Ectodermal cell (in vitro differentiated cells): ENCODE results near the gene DUSP2.

Source experiments
- H3K27ac ChIP-seq: 2 replicates; pipeline ENCODE4 v1.7.0; 2013; ENCODE audit warnings: mild to moderate bottlenecking, low read depth, low read length; ENCODE audit not compliant: insufficient read depth, poor library complexity, severe bottlenecking
- H3K27me3 ChIP-seq: 2 replicates; pipeline ENCODE4 v1.7.0; 2013; ENCODE audit warnings: mild to moderate bottlenecking, low read length; ENCODE audit not compliant: insufficient read depth, control insufficient read depth, poor library complexity, severe bottlenecking
- H3K36me3 ChIP-seq: one replicate; pipeline ENCODE4 v1.7.0; 2013; ENCODE audit warnings: low read length; ENCODE audit not compliant: control insufficient read depth, insufficient read depth
- H3K4me1 ChIP-seq: one replicate; pipeline ENCODE4 v1.7.0; 2013; ENCODE audit warnings: low read length; ENCODE audit not compliant: control insufficient read depth, insufficient read depth
- H3K4me3 ChIP-seq: 2 replicates; pipeline ENCODE4 v1.7.0; 2013; ENCODE audit warnings: low read depth, low read length, control low read depth; ENCODE audit not compliant: insufficient read depth
- H3K9me3 ChIP-seq: 2 replicates; pipeline ENCODE4 v1.7.0; 2013; ENCODE audit warnings: mild to moderate bottlenecking, low read length, moderate library complexity; ENCODE audit not compliant: control insufficient read depth
- WGBS, 2 experiments: methylation state at CpG; one replicate each; pipeline ENCODE4 v1.1.7; 2013; ENCODE audit warnings: missing lambda C conversion rate in 2 of 2; 5-methylcytosine and 5-hydroxymethylcytosine counted together

The DUSP2 gene

DNA sequence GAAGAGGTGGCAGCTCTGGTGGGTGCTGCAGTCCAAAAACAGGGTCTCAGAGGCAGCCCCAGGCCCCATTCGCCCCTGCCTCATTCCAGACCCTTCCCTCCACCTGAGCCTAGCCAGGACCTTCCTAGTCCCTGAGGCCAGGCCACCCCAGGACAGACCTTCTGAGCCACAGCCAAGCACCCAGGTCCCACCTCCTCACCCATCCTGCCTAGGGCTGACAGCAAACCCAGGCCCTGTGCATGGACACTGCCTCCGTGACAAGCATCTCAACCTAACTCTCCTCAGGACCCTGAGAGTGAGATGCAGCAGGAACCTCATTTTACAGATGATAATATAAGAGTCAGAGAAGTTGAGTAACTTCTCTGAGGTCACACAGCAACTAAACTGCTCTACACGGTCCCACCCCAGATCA lies 44.3 kb downstream of the DUSP2 start:
- peaks cover 5% of the 10 kb centered on the region for H3K4me1 ChIP-seq
- no peaks in the 10 kb centered on the region for H3K27me3 ChIP-seq
- WGBS, 2 experiments = 89% methylated on average over 3 of the region's 3 CpGs

DNA sequence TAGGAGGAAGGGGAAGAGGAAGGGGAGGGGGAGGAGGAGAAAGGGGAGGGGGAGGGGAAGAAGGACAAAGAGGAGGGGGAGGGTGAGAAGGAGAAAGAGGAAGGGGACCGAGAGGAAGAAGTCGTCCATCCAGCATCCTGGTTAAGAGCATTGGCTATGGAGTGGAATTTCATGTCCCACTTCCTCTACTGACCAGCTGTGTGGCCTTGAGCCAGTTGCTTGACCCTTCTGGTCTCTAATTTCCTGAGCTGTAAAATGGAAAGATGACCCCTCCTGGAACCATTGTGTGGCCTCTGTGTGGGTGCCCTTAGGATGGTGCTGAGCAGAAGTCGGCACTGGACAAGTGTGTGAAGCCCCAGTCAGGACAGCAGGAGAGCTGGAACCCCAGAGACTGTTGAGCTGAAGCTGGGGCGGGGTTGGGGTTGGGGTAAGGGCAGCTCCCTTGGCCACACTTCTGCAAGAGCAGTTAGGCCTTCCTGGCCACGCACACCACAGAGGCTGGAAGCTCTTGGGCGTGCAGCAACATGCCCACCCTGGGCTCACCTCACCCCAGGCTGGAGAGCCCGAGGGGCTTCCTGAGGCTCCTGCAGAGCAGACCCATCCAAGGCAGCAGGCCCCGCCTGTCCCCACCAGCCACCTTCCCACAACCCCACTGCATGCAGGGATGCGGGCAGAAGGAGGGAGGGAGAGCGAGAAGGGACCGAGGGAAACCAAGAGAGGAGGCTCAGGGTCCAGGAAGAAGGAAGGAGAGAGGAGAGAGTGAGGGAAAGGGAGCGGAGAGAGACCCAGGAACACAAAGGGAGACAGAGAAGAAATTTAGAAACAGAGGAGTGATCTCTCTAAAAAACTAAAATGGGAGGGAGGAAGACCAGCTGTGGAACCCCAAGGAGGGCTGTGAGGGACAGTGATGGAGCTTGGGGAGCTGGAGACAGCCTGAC lies 45.1 kb downstream of the DUSP2 start:
- Histone ChIP-seq H3K9me3 (no peaks in the 10 kb centered on the region), H3K4me3 (no peak overlapping the region), H3K36me3 (no peaks in the 10 kb centered on the region), H3K27me3 (no peaks in the 10 kb centered on the region), H3K27ac (no peak overlapping the region), H3K4me1 (peaks cover 5% of the 10 kb centered on the region)
- 68 to 75% methylated on average over 11 to 12 of the region's 12 CpGs for WGBS, 2 experiments

More for the DNA sequence above, 44.3 kb downstream of the DUSP2 start:
- no peaks in the 10 kb centered on the region for H3K36me3 ChIP-seq
- no peak overlapping the region for H3K4me3 ChIP-seq
- H3K27ac ChIP-seq = no peak overlapping the region
- H3K9me3 ChIP-seq = no peaks in the 10 kb centered on the region

DNA sequence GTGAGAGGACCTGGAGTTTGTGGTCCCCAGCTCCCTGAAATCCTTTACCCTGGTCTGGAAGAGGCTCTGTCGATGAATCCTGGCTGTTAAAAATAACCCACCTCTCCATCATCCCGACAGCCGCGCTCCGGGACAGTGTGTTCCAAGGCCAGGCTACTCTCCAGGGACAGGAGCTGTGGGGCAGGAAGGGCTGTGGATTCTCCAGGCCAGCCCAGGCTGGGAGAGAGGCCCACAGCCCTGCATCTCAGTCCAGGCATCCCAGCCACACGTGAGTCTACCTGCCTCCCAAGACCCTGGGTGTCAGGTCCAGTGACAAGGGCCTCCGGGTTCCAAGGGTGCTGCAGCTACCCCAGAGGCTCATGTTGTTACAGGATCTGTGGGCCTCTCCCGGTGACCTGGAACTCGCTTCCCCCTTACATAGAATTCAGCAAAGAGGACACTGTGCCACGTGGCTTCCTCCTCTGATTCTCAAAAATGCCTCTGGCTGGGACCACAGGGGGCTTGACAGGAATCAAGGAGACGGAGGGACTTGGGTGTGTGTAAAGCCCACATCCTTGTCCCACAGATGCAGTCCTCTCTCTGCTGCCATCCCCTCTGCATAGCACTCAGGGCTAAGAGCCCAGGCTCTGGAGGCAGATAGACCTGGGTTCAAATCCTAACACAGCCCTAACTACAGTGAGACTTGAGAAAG lies 46.2 kb downstream of the DUSP2 start:
- 83 to 86% methylated on average over 11 of the region's 11 CpGs for WGBS, 2 experiments
- H3K4me1 ChIP-seq = peaks cover 5% of the 10 kb centered on the region
- no peaks in the 10 kb centered on the region for H3K9me3 ChIP-seq
- no peak overlapping the region for H3K27ac ChIP-seq
- H3K36me3 ChIP-seq = no peaks in the 10 kb centered on the region
- no peak overlapping the region for H3K4me3 ChIP-seq
- no peaks in the 10 kb centered on the region for H3K27me3 ChIP-seq

DNA sequence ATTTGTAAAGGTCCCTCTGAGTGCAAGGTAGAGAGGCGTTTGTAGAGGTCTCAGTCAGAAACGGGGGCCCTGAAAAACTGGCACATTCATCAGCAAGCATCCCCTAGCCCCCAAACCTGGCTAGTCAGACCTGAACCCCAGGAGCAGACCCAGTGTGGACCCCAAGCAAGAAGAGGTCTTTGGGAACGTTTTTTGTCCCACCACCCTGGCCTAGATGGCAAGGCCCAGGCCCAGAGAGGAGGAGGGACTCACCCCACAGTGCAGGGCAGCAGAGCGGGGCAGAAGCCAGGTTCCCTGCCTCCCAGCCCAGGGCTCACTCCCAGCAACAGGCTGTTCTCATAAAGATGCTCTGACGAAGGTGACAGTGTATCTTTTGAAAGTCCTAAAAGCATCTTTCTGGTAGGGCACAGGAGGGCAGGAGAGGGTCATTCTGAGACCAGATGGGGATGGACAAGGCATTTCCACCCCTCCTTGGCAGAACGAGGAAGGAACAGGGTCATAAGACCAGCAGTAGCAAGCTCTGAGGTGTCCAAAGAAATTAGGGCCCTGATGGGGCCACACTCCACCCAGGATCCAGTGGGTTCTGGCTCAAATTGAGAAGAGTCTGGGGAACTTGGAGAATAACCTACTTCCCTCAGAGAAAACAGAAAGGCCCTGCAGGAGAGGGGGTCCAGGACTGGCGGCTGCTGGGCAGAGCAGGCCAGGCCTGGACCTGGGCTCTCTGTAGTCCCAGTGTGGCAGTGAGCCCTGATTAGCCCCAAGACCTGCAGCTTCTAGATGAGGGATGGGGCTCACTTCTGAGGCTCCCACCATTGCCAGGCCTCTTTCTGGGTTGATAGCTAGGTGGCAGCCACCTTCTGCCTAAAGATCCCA lies 47.1 kb downstream of the DUSP2 start:
- no peak overlapping the region for H3K27ac ChIP-seq
- H3K4me3 ChIP-seq = no peak overlapping the region
- no peaks in the 10 kb centered on the region for H3K9me3 ChIP-seq

DNA sequence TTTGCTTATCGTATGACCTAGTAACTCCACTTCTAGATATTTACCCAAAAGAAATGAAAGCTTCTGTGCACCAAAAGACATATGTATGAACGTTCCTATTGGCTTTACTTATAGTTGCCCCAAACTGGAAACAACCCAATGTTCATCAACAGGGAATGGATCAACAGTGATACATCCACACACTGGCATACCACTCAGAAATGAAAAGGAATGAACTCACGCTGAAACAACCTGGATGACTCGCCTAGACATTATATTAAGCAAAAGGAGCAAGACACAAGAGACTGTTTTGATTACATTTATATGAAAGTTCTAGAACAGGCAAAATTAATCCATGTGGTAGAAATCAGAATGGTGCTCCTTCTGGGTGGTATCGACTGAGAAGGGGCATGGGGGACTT lies 47.8 kb downstream of the DUSP2 start:
- Histone ChIP-seq H3K27ac (no peak overlapping the region), H3K4me1 (no peaks in the 10 kb centered on the region), H3K4me3 (no peak overlapping the region), H3K27me3 (no peaks in the 10 kb centered on the region), H3K36me3 (no peaks in the 10 kb centered on the region), H3K9me3 (no peaks in the 10 kb centered on the region)
- 93 to 95% methylated on average over 5 of the region's 5 CpGs for WGBS, 2 experiments

More for the DNA sequence above, 47.1 kb downstream of the DUSP2 start:
- H3K27me3 ChIP-seq = no peaks in the 10 kb centered on the region
- H3K4me1 ChIP-seq = no peaks in the 10 kb centered on the region
- WGBS, 2 experiments = 88 to 89% methylated on average over 7 of the region's 7 CpGs
- H3K36me3 ChIP-seq = no peaks in the 10 kb centered on the region

DNA sequence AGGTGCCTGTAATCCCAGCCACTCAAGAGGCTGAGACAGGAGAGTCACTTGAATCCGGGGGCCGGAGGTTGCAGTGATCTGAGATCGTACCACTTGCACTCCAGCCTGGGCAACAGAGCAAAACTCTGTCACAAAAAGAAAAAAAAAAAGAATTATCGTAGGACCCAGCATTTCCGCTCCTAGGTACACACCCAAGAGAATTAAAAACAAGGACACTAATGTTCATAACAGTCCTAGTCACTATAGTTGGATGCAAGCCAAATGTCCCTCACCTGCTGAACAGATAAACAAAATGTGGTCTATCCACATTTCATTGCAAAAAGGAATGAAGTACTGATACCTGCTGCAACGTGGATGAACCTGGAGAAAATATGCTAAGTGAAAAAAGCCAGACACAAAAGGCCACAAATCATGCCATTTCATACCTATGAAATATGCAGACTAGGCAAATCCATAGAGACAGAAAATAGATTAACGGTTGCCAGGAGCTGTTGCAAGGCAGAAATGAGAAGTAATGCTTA lies 50.1 kb downstream of the DUSP2 start:
- WGBS, 2 experiments = 94 to 95% methylated on average over 7 of the region's 7 CpGs
- Histone ChIP-seq H3K27me3 (no peaks in the 10 kb centered on the region), H3K9me3 (no peaks in the 10 kb centered on the region), H3K4me1 (no peaks in the 10 kb centered on the region), H3K4me3 (no peak overlapping the region), H3K27ac (no peak overlapping the region), H3K36me3 (no peaks in the 10 kb centered on the region)

DNA sequence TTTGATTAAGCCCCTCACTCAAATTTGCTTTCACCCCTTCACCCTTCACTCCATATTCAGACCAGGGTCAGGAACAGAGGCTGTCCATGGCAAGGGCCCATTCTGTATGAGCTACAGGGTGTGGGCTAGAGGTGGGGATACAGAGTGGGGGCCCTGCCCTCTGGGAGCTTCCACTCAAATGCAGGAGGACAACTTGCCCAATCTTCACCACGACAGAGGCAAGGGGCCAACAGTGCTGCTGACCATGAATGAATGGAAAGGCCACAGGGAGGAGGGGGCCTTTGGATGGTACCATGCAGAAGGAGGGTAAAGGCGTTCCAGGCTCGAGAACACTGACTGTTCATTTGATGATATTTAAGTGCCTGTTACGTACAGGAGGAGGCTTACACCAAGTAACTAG lies 51.7 kb downstream of the DUSP2 start:
- Histone ChIP-seq H3K36me3 (no peaks in the 10 kb centered on the region), H3K4me1 (no peaks in the 10 kb centered on the region), H3K4me3 (no peak overlapping the region), H3K27me3 (no peaks in the 10 kb centered on the region), H3K9me3 (no peaks in the 10 kb centered on the region), H3K27ac (no peak overlapping the region)
- WGBS, 2 experiments = 95 to 96% methylated on average over 4 of the region's 4 CpGs
